CD4-positive, alpha-beta T cell treated with Interferon gamma for 1 hour (primary cell): ENCODE data around the gene TTC22.

Experiments used
- DNase-seq: peaks from one replicate; pipeline ENCODE4 v3.0.0-alpha.2; 2020

TTC22 gene

DNA sequence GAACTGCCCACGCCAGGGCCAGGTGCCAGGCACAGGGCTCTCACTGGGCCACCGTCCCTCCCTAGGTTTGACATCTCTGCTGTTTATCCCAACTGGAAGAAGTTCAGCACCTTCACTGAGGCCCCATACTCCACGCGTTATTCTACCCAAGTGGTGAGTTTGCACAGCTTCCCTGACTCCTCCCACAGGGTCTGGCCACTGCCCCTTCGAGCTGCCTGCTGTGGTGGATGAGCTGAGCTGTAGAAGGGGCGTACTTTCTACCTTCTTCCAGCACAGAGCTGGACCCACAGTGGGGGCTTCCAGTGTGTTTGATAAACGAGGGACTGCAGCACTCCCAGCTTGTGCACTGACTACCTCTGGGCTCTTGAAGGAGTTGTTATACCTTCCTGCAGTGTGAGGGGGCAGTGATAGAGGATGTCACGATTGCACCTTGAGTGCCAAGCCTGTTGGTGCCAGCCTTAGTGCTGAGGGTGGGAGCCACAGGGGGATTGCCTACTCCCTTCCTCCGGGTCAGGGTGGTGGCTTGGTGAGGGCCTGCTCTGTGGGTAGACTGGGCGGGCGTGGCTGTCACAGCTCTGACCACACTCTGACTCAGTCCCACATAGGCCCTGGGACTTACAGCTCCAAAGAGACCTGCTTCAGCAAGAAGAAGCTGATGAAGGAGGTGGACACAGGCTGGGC, 5.9 kb upstream of the TTC22 start:
- DNase-seq: peak; percentile 61

DNA sequence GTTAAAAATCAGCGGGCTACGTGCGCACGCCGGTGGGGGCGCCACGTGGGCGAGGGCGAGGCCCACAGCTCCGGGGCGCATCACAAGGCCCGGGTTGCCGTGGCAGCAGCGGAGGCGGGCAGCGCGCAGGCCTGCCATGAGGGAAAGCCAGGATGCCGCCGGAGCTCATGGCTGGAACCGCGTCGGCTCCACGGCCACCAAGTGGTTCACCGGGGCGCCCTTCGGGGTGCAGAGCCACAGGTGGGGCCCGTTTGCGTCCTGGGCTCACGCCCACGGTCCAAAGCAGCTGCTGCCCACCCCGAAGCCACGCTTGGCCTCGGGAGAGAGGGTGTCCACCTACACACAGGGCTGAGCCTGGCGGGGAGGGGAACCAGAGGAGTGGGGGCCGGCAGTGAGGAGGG, 4.9 kb upstream of the TTC22 start:
- DNase-seq: no peak

DNA sequence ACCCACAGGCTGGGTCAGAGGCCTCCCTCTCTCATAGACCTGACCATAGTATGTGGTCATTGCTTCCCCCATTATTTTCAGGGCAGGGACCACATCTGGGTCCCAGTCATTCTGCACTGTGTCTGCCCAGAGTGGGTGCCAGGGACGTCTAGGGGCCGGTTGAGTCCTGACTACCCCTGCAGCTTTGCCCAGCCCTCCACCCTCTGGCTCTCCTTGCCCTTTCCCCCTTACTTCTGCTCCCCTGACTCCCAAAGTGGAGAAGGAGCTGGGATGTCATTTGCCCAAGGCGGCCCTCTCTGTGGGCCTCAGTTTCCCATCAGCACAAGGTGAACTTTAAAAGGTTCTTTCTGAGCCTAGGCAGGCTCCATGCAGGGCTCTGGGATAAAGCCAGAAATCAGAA, 4.3 kb upstream of the TTC22 start:
- no peak for DNase-seq

DNA sequence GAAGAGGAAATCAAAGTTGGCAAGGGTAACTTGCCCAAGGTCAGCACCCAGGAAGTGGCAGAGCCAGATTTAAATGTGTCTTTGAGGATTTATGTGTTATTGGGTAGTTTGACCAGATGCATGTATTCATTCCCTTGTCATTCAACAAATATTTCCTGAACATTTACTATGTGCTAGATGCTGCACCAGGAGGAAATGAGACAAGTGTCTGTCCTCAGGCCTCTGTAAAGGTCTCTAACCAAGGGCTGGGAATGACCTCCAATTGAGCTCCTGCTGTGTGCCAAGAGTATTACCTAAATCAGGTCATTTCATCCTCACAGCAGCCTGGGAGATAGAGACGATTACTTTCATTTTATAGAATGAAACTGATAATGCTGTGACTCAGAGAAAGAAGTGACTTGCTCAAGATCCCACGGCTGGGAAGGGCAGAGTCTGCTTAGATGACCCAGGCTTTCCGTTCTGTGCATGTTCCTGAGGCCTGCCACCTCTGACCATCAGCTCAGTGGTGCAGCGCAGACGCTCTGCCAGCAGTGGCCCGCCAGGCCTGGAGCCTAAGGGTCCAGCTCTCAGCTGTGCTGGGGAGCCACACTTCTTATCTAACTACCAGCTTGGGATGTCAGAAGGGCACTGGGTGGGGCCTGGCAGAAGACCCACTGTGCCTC, 3.5 kb upstream of the TTC22 start:
- DNase-seq: no peak

DNA sequence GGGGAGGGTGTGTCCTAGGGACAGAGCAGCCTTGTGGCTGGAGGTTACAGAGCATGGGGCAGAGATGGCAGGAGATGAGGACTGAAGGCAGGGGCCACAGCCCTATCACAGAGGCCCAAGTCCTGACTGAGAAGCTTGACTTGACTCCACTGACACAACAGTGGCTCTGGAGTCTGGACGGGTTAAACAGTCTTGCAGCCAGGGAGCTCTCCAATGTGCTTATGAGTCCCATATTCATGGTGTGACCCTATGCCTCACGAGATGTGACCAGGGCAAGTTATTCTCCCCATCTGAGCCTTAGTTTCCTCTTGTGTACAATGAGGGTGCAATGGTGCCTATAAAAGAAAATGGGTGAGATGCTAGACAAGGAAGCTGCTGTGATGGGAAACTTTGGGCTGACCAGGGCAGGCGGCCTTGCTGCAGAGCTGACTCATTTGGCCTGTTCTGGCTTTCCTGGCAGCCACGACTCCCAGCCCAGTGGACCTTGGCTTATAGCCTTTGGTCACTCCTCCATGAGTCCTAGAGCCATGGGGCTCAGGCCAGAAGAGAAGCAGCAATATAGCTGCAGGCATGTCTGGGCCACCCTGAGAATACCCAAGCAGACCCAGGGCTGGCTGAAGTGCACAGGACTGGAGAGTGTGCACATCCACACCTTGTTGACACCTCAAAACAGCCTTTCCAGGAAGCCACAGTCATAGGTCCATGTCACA, 2.8 kb upstream of the TTC22 start:
- DNase-seq: no peak

DNA sequence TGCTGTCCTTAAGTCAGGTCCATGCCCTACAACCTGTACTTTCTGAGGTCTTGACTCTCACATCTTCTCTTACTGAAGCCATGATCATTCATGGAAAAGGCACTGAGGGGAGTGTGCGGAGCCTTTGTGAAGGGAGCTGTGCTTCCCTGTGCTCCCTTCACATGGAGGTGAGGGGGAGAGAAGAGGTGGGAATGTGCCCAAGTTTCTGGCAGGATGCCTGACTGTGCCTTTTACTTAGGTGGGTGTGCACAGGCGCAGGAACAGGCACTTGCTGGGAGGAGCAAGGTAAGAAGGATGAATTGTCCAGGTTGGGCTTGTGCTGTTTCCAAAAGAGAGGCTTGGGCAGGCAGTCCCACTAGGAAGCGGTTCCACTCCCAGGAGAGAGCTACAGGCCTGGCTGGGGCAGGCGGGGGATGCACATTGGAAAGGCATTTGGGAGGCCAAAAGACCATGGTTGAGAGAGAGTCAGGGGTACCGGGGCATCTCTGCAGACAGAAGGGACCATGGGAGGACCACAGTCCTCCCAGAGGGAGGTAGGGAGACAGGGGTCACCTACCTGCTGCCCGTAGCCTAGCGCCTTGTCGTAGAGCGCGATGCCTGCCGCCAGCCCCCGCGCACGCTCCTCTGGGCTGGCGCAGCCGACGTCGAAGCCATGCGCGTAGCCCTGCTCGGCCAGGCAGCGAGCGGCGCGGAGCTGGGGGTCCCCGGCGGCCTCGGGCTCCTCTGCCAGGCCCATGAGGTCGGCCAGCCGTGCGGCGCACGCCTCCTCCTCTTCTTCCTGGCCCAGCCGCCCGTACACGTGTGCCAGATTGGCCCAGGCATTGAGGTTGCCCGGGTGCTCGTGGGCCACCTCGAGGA, 853 bp downstream of the TTC22 start:
- DNase-seq: no peak

DNA sequence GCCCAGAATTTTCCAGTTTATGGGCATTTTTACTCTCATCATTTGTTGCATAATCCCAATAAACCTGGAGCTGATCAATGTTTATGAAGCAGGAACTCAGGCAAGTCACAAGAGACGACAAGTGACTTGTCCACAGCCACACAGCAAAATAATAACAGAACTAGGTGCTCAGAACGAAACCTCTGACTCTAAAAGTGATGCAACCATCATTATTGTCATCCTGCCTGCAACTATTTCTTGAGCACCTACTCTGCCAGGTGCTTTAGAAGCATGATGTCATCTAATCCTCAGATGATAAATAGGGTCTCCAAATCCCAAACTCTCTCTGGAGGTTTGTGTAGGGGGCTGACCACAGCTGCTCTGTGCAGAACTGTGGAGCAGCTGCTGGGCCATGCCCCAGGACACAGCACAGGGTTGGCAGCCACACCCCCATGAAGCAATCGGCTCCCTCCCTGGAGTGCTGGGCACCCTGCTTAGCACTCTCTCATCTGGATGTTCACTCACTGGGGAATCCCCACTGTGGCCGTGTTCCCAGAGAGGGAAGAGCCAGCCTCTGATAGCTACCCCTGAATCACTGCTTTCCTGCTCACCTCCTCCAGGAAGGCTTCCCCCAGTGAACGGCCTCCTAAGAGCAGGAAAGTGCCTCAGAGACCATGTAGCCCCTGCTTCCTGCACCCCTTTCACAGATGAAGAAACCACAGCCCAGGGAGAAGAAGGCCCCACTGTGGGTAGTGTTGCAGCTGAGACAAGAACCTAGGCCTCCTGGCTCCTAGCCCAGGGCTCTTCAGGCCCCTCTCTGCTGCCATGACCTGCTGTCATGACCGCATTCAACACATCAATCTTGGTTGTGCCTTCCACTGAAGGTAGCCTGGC, 2.1 kb downstream of the TTC22 start:
- DNase-seq: no peak

DNA sequence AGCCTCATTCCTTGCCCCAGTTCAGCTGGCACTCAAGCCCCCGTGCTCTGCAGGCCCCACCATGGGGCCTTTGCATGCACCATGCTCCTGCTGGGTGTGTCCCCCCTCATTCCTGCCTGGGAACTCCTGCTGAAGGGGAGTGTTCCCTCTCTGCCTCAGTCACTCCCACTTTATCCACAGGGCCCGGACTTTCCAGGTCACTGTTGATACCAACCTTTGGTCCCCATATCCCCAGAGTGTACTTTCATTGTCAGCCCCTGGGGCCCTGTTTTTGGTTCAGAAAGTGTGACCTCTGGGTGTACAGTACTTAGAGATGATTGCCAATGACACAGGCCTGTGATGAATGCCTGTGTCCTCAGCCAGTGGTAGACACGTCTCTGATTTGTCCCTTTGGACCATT, 2.9 kb downstream of the TTC22 start:
- no peak for DNase-seq

DNA sequence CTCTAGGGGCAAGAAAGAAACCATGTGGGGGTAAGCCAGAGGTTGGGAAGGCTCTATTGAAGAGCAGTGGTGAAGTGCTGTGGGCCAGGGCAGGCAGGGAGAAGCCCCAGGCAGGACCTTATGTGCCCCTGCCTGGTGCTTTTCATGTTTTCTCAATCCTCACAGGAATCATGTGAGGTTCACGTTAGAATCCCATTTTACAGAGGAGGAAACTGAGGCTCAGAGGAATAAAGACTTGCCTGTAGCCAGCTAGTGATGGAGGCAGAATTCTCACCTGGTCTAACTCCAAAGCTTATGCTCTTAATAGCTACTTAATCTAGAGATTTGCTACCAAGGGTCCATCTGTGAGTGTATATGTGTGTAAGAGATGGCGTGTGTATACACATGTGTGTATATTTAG, 4.2 kb downstream of the TTC22 start:
- no peak for DNase-seq

DNA sequence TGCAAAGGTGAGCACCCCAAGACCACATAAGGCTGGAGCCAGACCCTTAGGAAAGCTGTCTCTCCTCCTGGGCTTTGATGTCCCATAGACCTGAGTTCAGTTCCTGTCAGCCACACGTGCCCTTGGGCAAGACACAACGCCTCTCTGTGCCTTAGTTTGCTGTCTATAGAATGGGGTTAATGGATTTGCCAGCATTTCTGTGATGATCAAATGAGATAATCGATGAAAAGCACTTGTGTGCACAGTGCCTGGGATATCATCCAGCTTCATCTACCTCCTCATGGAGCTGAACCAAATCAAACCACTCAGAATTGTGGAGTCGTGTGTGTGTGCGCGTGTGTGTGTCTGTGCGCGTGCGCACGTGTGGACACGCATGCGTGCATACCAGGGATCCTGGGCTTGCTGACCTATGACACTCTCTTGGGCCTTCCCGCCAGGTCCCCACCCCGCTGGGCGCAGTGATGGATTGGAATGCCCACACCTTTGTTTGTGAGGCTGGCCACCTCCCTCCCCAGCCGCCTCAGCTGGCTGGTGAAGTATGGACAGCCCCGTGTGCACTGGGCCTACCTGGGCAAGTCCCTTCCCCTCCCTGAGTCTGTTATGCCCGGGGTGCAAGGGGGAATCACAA, 5.2 kb downstream of the TTC22 start:
- DNase-seq: no peak

DNA sequence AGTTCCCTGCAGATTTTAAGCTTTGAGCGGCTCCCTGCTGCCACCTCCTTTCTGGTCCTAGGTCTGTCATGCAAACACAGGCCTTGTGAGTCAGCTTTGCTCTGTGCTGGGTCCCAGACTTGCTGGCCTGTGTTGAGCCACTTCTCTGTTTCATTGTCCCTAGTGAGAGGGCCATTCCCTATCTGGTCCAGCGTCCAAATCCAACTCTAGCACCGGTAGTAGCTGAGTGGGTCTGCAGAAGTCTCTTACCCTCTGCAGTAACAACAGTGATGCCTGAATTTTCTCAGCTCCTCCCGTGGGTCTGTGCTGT, 5.8 kb downstream of the TTC22 start:
- DNase-seq: no peak

DNA sequence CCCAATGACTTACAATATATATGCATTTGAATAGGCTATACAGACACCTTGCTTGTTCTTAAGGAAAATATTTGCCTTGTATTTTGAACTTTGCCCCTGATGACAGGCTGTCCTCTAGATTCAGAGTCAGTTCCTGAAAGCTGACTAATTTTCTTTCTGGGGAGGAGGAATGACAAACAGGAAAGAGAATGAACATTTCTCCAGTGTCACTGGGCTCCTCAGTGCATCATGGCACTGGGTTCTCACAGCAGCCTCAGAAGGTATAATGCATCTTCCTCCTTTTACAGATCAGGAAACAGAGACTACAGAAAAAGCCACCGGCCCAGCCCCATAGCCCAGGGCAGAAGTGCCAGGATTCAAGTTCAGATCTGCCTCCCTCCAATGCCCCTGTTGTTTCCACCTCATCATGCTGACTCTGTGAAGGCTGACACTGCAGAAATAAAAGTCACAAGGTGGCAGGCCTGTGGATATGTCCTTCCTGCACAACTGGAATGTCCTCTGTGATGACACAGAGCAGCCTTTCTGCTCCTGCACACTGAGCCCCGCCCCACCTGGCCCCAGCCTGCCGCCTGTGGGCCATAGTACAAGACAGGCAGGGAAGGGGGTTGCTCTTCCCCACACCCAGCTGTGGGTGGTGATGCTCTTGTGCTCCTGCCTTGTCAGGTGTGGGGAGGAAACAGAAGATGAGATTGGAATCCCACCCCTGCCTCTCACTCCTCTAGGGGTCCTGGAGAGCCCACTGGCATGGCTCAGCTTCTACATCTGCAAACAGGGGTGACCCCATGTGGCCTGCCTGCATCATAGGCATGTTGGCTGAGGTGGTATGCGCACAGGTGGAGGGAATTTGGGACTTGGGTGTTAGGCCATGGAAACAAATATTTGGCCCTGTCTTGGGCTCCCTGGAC, 6.4 kb downstream of the TTC22 start:
- DNase-seq: no peak

DNA sequence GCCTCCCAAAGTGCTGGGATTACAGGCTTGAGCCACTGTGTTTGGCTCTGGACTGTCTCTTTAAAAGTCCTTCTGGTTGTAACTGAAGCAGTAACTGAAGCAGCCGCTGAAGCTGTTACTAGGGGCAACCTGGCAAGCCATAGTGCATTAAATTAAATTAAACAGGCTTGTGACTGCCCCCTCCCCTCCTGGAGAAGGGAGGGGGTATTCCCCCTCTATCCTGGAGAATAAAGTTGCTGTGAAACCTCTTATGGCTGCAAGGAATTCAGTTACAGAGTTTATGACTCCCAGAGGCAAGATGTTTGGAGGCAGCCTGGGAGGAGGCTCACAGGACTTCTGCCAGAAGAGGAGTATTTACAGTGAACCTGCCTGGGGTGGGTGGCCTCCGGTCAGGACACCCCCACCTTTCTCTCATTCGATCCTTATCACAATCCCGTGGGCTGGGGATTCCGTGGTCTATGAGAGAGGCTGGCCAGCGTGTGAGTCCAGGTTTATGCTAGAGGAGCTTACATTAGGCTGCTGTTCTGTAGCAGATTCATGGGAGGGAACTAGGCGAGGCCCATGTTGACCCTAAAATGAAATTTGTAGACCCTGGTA, 8.3 kb downstream of the TTC22 start:
- DNase-seq: no peak

DNA sequence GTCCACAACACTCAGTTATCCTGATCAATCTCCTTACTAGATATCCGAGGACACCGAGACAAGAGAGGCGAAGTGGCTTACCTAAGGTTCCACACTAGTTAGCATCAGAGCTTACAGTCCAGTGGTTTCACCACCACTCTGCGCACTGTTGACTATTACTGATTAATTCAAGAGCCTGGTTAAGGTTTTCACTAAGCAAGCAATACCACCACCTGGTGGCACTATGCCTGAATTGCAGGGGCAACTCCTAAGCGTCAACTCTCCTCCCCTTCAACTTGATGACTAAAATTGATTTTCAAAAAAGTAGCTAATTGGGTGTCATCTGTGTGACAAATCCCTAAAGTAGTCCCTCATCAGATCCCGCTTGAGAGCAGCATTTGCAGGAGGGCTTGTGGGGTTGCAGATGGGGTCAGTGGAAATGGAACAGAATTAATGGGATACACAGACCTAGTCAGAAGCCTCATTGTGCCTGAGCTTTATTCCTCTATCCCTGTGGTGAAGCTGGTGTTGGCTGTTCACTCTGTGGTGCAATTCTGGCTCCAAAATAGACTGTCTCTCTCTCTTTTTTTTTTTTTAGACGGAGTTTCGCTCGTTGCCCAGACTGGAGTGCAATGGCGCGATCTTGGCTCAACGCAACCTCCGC, 9.1 kb downstream of the TTC22 start:
- no peak for DNase-seq

DNA sequence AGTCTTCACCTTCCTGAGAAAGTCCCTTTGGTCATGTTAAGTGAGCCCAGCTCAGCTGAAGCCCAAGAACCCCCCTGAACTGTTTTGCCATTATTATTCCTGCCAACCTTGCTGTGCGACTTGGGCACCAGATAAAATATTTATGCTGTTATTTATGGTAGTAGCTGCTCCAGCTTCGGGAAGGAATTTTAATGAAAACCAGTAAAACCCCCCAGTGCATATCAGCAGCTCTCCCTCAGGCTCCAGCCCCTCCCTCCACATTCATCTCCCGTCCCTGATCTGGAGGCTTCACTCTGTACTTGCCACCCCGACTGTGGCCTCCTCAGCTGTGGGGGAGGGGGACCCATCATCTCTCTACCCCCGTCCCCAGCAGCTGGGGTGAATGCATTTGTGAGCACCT, 12.7 kb downstream of the TTC22 start:
- no peak for DNase-seq

DNA sequence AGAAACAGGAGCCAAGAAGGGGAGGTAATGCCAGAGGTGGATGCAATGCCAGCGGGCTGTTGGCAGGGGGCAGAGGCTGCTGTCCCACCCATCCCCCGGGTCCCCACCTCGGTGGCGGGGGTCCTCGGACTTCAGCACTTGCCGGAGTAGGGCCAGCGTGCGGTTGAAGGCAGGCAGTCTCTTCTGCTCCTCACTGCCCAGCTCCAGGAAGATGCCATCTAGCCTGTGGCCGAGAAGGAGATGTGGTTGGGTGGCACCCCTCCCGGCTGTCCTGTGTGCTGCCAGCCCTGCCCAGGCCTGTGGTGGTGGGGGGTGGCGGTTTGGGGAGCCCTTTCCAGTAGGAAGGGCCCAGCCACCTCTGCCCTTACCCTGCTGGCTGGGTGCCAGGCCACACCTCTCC, 13.5 kb downstream of the TTC22 start:
- DNase-seq: no peak

DNA sequence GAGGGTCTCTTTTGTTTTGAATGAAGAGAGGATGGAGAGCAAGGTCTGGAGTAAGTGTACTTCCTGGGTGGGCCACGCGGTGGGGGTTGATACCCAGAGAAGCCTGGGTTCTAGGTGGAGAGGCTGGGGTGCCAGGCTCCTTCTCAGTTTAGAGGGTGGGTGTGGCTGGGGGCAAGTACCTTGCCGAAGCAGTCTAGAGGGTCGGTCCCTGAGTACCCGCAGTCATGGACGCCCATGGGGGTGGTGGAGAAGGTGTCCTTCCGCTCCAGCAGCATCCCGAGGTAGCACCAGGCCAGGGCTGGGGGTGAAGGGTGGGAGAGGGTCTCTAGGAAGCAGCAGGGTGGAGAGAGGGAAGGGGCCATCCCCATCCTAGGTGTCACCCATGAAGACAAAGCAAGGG, 14.3 kb downstream of the TTC22 start:
- no peak for DNase-seq

DNA sequence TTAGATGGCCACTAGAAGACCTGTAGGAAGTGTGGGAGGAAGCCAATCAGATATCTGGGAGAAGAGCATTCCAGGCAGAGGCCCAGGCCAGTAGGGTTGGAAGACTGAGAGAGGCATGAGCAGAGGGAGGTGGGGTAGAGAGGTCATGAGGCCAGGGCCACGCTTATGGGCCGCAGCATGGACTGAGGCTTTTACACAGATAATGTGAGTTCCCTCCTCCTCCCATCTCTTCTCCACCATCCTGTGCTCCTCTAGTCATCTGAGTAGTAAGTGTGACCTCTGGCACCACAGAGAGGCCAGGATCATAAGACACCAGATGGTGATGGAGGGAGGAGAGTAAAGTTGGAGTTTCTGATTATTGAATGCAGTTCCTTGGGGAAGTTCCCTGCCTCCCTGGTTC, 17.1 kb downstream of the TTC22 start:
- DNase-seq: no peak

DNA sequence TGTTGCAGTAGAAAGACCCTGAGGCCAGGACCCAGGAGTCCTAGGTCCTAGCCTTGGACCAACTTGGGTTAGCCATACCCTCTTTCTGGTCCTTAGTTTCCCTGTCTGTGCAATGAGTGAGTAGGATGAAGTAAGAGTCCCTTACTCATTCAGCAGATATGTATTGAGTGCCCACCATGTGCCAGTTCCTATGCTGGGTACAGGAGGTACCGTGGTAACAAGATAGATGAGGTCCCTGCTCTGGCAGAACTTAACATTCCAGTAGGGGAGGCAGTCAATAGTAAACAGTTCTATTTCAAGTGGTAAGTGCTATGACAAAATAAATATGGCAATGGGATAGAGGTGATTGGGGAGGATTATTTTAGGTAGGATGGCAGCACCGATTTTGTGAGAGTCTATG, 18.5 kb downstream of the TTC22 start:
- DNase-seq: no peak

DNA sequence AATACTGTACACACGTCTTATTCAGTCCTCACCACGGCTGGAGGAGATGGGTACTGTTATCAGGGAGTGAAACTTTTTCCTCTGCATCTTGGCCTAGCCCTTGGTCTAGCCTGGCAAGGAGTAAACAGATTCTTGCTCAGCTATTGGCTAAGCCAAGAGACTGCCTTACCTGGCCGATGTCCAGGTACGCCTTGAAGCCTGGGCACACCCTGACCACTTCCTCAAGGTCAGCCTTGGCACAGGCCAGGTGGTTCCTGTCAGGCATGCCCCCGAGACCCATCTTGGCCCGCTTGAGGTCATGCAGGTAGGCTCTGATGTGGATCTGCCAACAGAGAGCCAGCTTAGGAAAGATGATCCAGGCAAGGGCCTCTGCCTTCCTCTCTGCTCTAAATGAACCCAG, 19.0 kb downstream of the TTC22 start:
- no peak for DNase-seq
